ENCODE data around the gene ATOH8. TPM values are rescaled to one million over a fixed set of nuclear protein-coding genes. Genes with fewer than 3 reads are reported as not detected.

Gene ATOH8
- total RNA-seq, 1 donor from 2014 or later = 9.0 TPM

- peaks cover 23% of the 10 kb centered on the region for H3K4me1 Mint-ChIP-seq (ENCODE audit: low read depth, unreplicated experiment)
- no peak overlapping the region for H3K4me3 Mint-ChIP-seq (ENCODE audit: unreplicated experiment)
- DNase-seq = no peak
Observed at GRCh38 chr2:85740193-85740592, 13.6 kb upstream of the ATOH8 start.

GRCh38 chr2:85741211-85741832 is 12.5 kb upstream of the ATOH8 start:
- peaks cover 32% of the 10 kb centered on the region for H3K4me1 Mint-ChIP-seq (ENCODE audit: low read depth, unreplicated experiment)
- peak overlapping the region; percentile 52 for H3K27ac Mint-ChIP-seq (ENCODE audit: unreplicated experiment)
- no peaks in the 10 kb centered on the region for H3K36me3 Mint-ChIP-seq (ENCODE audit: unreplicated experiment)
- no peak overlapping the region for H3K4me3 Mint-ChIP-seq (ENCODE audit: unreplicated experiment)
- TF ChIP-seq CTCF (IDR thresholded peaks at IDR 0.05; ENCODE audit: partially characterized antibody, unreplicated experiment) = no peak
- peaks cover 8% of the 10 kb centered on the region for H3K27me3 Mint-ChIP-seq (ENCODE audit: unreplicated experiment)
- H3K9me3 Mint-ChIP-seq (ENCODE audit: unreplicated experiment) = peaks cover 10% of the 10 kb centered on the region
- no peak for DNase-seq

More at GRCh38 chr2:85740193-85740592, 13.6 kb upstream of the ATOH8 start:
- H3K36me3 Mint-ChIP-seq (ENCODE audit: unreplicated experiment) = no peaks in the 10 kb centered on the region
- H3K9me3 Mint-ChIP-seq (ENCODE audit: unreplicated experiment) = peaks cover 10% of the 10 kb centered on the region
- H3K27ac Mint-ChIP-seq (ENCODE audit: unreplicated experiment) = no peak overlapping the region
- peaks cover 8% of the 10 kb centered on the region for H3K27me3 Mint-ChIP-seq (ENCODE audit: unreplicated experiment)
- no peak for TF ChIP-seq CTCF (IDR thresholded peaks at IDR 0.05; ENCODE audit: partially characterized antibody, unreplicated experiment)

- Mint-ChIP-seq H3K36me3 (ENCODE audit: unreplicated experiment) (no peaks in the 10 kb centered on the region), H3K4me3 (ENCODE audit: unreplicated experiment) (no peak overlapping the region), H3K9me3 (ENCODE audit: unreplicated experiment) (peaks cover 10% of the 10 kb centered on the region), H3K27me3 (ENCODE audit: unreplicated experiment) (peaks cover 8% of the 10 kb centered on the region), H3K4me1 (ENCODE audit: low read depth, unreplicated experiment) (peaks cover 32% of the 10 kb centered on the region), H3K27ac (ENCODE audit: unreplicated experiment) (peak overlapping the region; percentile 74)
- DNase-seq = peak; percentile 31
- TF ChIP-seq CTCF (IDR thresholded peaks at IDR 0.05; ENCODE audit: partially characterized antibody, unreplicated experiment) = no peak
Observed at GRCh38 chr2:85741833-85742455, 11.8 kb upstream of the ATOH8 start.

- peaks cover 4% of the 10 kb centered on the region for H3K36me3 Mint-ChIP-seq (ENCODE audit: unreplicated experiment)
- H3K27me3 Mint-ChIP-seq (ENCODE audit: unreplicated experiment) = peaks cover 11% of the 10 kb centered on the region
- no peak for TF ChIP-seq CTCF (IDR thresholded peaks at IDR 0.05; ENCODE audit: partially characterized antibody, unreplicated experiment)
- no peak overlapping the region for H3K4me3 Mint-ChIP-seq (ENCODE audit: unreplicated experiment)
- H3K27ac Mint-ChIP-seq (ENCODE audit: unreplicated experiment) = peak overlapping the region; percentile 29
- H3K9me3 Mint-ChIP-seq (ENCODE audit: unreplicated experiment) = peaks cover 7% of the 10 kb centered on the region
- peaks cover 31% of the 10 kb centered on the region for H3K4me1 Mint-ChIP-seq (ENCODE audit: low read depth, unreplicated experiment)
- DNase-seq = no peak
Observed at GRCh38 chr2:85743304-85743978, 10.3 kb upstream of the ATOH8 start.

DNA sequence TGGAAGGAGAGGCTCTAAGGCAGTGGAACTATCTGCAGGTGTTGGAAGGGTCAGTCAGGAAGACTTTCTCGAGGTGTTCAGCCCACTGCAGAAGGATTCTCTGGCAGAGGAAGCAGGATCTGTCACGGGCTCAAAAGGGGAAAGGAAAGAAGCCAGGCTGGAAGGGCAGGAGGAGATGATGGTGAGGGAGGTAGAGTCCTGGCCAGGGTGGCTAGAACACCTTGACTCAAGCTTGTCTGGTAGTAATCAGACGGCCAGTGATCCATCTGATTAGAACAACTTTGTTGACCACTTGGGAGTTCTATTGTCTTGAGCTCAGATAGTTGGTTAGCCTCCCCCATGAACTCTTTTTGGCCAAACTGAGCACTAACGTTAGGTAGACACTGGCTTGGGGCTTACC is 9.7 kb upstream of the ATOH8 start:
- Mint-ChIP-seq H3K4me1 (ENCODE audit: low read depth, unreplicated experiment) (peaks cover 30% of the 10 kb centered on the region), H3K4me3 (ENCODE audit: unreplicated experiment) (no peak overlapping the region), H3K9me3 (ENCODE audit: unreplicated experiment) (peaks cover 6% of the 10 kb centered on the region), H3K27ac (ENCODE audit: unreplicated experiment) (peak overlapping the region; percentile 29), H3K36me3 (ENCODE audit: unreplicated experiment) (peaks cover 4% of the 10 kb centered on the region), H3K27me3 (ENCODE audit: unreplicated experiment) (peaks cover 11% of the 10 kb centered on the region)
- no peak for TF ChIP-seq CTCF (IDR thresholded peaks at IDR 0.05; ENCODE audit: partially characterized antibody, unreplicated experiment)
- no peak for DNase-seq

Measured in glutamatergic neuron (in vitro differentiated cells).